Measurements from ENCODE around the gene KRT4. TPM values are rescaled to one million over a fixed set of nuclear protein-coding genes. Genes with fewer than 3 reads are reported as not detected.

Gene KRT4
- not detected in 2 replicates for total RNA-seq

DNA sequence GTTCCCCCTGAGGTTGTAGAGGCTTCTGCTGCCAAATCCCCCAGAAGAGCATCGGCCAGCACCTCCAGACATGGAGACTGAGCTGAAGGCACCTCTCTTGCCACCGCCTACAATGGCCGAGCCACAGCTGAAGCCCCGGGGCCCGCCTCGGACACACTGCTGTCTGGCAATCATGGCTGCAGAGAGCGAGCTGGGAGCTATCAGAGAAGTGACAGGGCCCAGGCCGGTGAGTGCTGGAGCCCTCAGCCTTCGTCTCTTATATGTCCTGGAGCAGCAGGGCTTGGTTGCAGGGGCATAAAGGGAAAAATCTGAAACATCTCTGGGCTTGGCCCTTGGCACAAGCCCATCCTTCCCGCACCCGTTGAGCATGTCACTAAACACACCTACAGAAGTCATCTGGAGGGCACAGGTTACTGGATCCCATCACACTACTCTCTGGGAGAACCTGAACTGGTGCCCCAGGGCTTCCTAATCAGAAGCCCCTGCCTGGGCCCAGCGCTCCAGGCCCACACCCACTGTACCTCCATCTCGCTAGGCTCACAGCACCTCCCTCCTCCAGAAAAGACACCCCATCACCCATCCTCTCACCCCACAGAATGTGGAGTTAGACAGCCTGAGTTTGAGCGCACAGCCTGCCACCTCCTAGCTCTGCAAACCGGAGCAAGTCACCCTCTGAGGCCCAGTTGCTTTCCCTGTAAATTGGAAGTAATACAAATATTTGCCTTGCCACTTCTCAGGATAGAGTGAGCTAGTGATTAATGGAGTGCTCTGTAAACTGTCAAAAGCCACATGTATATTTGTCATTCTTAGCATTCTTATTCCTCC is at the start of gene KRT4:
TSS of gene KRT4 (minus strand) at position 232 of the 825 bp plus-strand sequence. CDS start at position 174, 58 bp downstream.

DNA sequence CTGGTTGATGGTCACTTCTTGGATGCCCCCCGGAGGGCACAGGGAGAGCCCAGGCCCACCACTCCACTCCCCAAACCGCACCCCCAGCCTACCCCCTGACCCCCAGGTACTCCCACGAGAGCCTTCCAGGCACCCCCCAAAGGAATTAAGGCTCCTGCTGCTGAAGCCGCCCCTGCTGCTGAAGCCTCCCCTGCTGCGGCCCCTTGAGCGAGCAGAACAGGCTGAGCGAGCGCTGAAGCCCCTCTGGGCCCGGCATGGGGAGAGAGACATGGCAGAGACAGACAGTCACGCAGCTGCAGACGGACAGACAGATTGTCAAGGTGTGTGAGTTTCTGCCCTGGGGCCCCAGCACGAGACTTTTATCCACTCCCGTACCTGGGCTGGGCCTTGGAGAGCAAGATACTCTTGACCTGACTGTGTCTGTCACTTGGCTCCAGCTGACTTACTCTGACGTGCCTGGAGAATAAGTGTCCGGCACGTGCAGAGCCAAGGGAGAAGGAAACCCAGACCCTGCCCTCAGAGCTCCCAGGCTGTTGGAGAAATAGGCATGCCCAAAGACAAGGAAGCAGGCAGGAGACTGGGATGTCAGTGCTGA is 34.8 kb upstream of the KRT4 start, which contains the start of gene KRT78:
TSS of gene KRT78 (minus strand) at position 334 of the 595 bp plus-strand sequence. CDS start at position 270, 64 bp downstream.

DNA sequence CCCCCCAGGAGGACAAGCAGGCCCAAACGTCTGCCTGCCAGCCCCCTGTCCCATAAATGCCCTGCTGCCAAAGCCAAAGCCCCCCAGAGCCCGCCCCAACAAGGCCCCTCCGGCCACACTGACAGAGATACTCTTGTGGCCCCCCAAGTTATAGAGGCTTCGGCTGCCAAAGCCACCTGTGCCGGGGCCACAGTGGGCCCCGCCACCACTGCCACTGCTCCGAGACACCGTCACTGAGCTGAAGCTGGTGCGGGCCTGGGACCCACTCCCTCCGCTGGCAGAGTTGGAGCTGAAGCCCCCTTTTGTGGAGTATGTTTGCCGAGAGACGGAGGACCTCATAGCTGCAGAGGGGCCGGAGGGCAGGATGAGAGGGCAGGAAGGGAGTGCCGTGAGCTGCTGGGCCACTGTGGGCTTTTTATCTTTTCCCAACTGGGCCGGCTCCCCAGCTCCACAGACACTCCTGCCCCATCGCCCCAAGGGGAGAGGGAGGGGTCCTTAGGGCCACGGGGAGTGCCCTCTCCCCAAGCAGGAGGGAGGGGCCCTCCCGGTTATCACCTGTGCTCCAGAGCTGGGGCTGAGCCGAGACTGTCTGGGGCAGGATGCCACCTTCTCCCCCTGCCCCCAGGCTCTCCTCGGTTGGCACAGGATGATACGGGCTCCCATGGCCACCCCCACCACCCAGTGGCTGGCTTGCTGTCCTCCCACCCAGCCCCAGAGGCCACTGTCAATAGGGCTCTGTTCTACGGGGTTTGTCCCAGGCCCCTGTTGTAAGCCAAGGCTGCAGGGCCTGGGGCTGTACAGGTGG is 20.2 kb upstream of the KRT4 start, which contains the start of gene KRT79:
TSS of gene KRT79 (minus strand) at position 390 of the 805 bp plus-strand sequence. CDS start at position 339, 51 bp downstream.

DNA sequence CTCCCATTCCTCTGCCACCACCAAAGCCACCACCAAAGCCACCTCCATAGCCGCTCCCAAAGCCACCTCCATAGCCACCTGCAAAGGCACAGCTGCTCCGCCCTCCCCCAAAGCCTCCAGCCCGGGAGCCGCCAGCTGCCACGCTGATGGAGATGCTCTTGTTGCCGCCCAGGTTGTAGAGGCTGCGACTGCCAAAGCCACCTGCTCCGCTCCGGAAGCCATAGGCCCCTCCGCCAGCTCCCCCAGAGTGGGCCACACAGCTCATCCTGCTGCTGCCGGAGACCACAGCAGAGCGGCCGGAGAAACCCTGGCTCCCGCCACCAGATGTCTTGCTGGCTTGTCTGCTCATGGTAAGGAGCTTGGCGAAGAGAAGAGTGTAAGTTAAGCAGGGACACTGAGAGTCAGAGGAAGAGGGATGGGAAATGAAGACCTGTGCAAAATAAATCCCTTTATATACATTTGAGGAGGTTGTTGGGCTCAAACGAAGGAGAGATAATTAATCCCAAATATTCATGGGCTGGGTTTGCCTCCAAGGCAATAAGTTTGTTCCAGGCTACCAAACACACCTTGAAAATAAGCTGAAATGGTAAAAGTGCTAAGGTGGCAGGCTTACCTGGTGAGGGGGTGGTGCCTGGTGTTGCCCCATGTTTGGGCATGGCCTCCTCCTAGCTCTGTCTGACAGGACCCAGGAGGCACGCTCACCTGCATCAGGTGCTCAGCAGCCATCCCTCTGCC is 18.1 kb downstream of the KRT4 start, which contains the start of gene KRT3:
TSS of gene KRT3 (minus strand) at position 424 of the 735 bp plus-strand sequence. CDS start at position 349, 75 bp downstream.

DNA sequence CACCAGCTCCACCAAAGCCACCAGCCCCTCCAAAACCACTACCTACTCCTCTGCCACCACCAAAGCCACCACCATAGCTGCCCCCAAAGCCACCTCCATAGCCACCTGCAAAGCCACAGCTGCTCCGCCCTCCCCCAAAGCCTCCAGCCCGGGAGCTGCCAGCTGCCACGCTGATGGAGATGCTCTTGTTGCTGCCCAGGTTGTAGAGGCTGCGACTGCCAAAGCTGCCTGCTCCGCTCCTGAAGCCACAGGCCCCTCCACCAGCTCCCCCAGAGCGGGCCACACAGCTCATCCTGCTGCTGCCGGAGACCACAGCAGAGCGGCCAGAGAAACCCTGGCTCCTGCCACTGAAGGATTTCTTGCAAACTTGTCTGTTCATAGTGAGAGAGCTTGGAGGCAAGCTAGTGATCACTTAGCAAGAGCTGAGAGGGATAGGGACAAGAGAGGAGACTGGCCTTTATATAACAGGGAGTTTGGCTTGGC is 37.0 kb downstream of the KRT4 start, which contains the start of gene KRT76:
TSS of gene KRT76 (minus strand) at position 433 of the 483 bp plus-strand sequence. CDS start at position 379, 54 bp downstream.

Other genes starting within 250 kb of the KRT4 start
- not detected in 2 replicates for gene KRT74, start 240.3 kb downstream of the KRT4 start, total RNA-seq
- not detected in 2 replicates for gene KRT72, start 212.7 kb downstream of the KRT4 start, total RNA-seq
- gene KRT73, start 195.6 kb downstream of the KRT4 start, total RNA-seq, result not detected in 2 replicates
- gene KRT2, start 161.9 kb downstream of the KRT4 start, total RNA-seq, result not detected in 2 replicates
- gene KRT1, start 133.7 kb downstream of the KRT4 start, total RNA-seq, result 2.3 TPM in 1 of 2 replicates, not detected in the other
- gene KRT77, start 110.6 kb downstream of the KRT4 start, total RNA-seq, result not detected in 2 replicates
- gene KRT76, start 36.8 kb downstream of the KRT4 start, total RNA-seq, result not detected in 2 replicates
- gene KRT3, start 18.0 kb downstream of the KRT4 start, total RNA-seq, result not detected in 2 replicates
- not detected in 2 replicates for gene KRT79, start 20.2 kb upstream of the KRT4 start, total RNA-seq
- gene KRT78, start 34.9 kb upstream of the KRT4 start, total RNA-seq, result 0.04 and 0.16 TPM in 2 replicates
- gene KRT8, start 91.0 kb upstream of the KRT4 start, total RNA-seq, result 61.1 and 107 TPM in 2 replicates
- 427 and 525 TPM in 2 replicates for gene KRT18, start 135.0 kb upstream of the KRT4 start, total RNA-seq
- 424 and 580 TPM in 2 replicates for gene EIF4B, start 192.3 kb upstream of the KRT4 start, total RNA-seq
- gene TNS2, start 235.9 kb upstream of the KRT4 start, total RNA-seq, result 3.0 and 3.9 TPM in 2 replicates

Measured in hair follicular keratinocyte (primary cell).